ENCODE results near the gene KCTD14.

GRCh38 chr11:78056093-78056492 is 33.0 kb upstream of the KCTD14 start:
- TF ChIP-seq POLR2A (IDR thresholded peaks at IDR 0.05) (no peak), CTCF (IDR thresholded peaks at IDR 0.05) (no peak), EP300 (IDR thresholded peaks at IDR 0.05) (no peak)
